ENCODE results near the gene TENT4B. TPM values are rescaled to one million over a fixed set of nuclear protein-coding genes. Genes with fewer than 3 reads are reported as not detected.
"Not testable (repeated sequence)": the region's sequence is repeated elsewhere in the genome, so short reads cannot be mapped to it uniquely, and the experiment has no call there.

TENT4B gene
- total RNA-seq, 1 donor from 2014 or later: 38.1 TPM

GRCh38 chr16:50166511-50167500 is 13.7 kb downstream of the TENT4B start:
- Histone ChIP-seq H3K27ac (peak overlapping the region; percentile 50 to 59), H3K9me3 (no peaks in the 10 kb centered on the region), H3K4me1 (peaks cover 0 to 38% of the 10 kb centered on the region in 2 donors), H3K27me3 (no peaks in the 10 kb centered on the region), H3K36me3 (no peaks in the 10 kb centered on the region), H3K4me3 (peak overlapping the region in 1 of 2 donors; percentile 28)
- DNase-seq (ENCODE audit: low spot score in 2 of 2): no peak
- TF ChIP-seq CTCF (IDR thresholded peaks at IDR 0.05): no peak
- intact Hi-C loops (cut with DNase I): no loop called here

GRCh38 chr16:50167556-50167955 is 14.4 kb downstream of the TENT4B start:
- intact Hi-C loops (cut with DNase I): no loop called here
- no peak for DNase-seq (ENCODE audit: low spot score in 2 of 2)
- H3K27ac ChIP-seq: peak overlapping the region; percentile 50 to 59
- no peaks in the 10 kb centered on the region for H3K27me3 ChIP-seq
- peaks cover 0 to 39% of the 10 kb centered on the region in 2 donors for H3K4me1 ChIP-seq
- TF ChIP-seq CTCF (IDR thresholded peaks at IDR 0.05): no peak
- no peaks in the 10 kb centered on the region for H3K9me3 ChIP-seq
- peak overlapping the region in 1 of 2 donors; percentile 5 for H3K4me3 ChIP-seq
- no peaks in the 10 kb centered on the region for H3K36me3 ChIP-seq

GRCh38 chr16:50169555-50170096 is 16.5 kb downstream of the TENT4B start:
- TF ChIP-seq CTCF (IDR thresholded peaks at IDR 0.05): no peak
- H3K27ac ChIP-seq: peak overlapping the region in 1 of 2 donors; percentile 11
- peaks cover 0 to 53% of the 10 kb centered on the region in 2 donors for H3K4me1 ChIP-seq

GRCh38 chr16:50171773-50172172 is 18.7 kb downstream of the TENT4B start:
- H3K27me3 ChIP-seq; H3K27ac ChIP-seq; intact Hi-C loops (cut with DNase I); H3K4me3 ChIP-seq; H3K36me3 ChIP-seq; DNase-seq (ENCODE audit: low spot score in 2 of 2); H3K9me3 ChIP-seq: not testable (repeated sequence)
- peaks cover 0 to 38% of the 10 kb centered on the region in 2 donors for H3K4me1 ChIP-seq

More at GRCh38 chr16:50169555-50170096, 16.5 kb downstream of the TENT4B start:
- H3K9me3 ChIP-seq: no peaks in the 10 kb centered on the region
- DNase-seq (ENCODE audit: low spot score in 2 of 2): no peak
- intact Hi-C loops (cut with DNase I): no loop called here
- H3K4me3 ChIP-seq: no peak overlapping the region
- H3K27me3 ChIP-seq: no peaks in the 10 kb centered on the region
- H3K36me3 ChIP-seq: no peaks in the 10 kb centered on the region

- DNase-seq (ENCODE audit: low spot score in 2 of 2): no peak
- peaks cover 0 to 33% of the 10 kb centered on the region in 2 donors for H3K4me1 ChIP-seq
- intact Hi-C loops (cut with DNase I): no loop called here
- no peaks in the 10 kb centered on the region for H3K36me3 ChIP-seq
- no peaks in the 10 kb centered on the region for H3K27me3 ChIP-seq
- no peak overlapping the region for H3K4me3 ChIP-seq
- no peak overlapping the region for H3K27ac ChIP-seq
- no peak for TF ChIP-seq CTCF (IDR thresholded peaks at IDR 0.05)
- H3K9me3 ChIP-seq: no peaks in the 10 kb centered on the region
Observed at GRCh38 chr16:50172195-50172922, 19.3 kb downstream of the TENT4B start.
